HUES6 (cell line): ENCODE data around the gene SLC4A4.

ENCODE experiments used
- H3K27ac ChIP-seq: 2 replicates; pipeline ENCODE4 v1.7.0; 2013; ENCODE audit warnings: low read depth, mild to moderate bottlenecking, low read length, inconsistent platforms
- H3K27me3 ChIP-seq: 2 replicates; pipeline ENCODE4 v1.6.1; 2013; ENCODE audit warnings: low read length; ENCODE audit not compliant: control insufficient read depth, insufficient read depth
- H3K36me3 ChIP-seq: 2 replicates; pipeline ENCODE4 v1.6.1; 2013; ENCODE audit warnings: low read length; ENCODE audit not compliant: control insufficient read depth, insufficient read depth
- H3K4me1 ChIP-seq: 2 replicates; pipeline ENCODE4 v1.6.1; 2013; ENCODE audit warnings: low read length; ENCODE audit not compliant: control insufficient read depth, insufficient read depth
- H3K4me3 ChIP-seq: 2 replicates; pipeline ENCODE4 v1.5.1; 2013; ENCODE audit warnings: low read depth, low read length
- H3K9ac ChIP-seq: one replicate; pipeline ENCODE4 v1.6.1; 2013; ENCODE audit warnings: mild to moderate bottlenecking, low read length
- H3K9me3 ChIP-seq: 2 replicates; pipeline ENCODE4 v1.6.1; 2013; ENCODE audit warnings: low read depth, low read length; ENCODE audit not compliant: control insufficient read depth, insufficient read depth

SLC4A4 gene

GRCh38 chr4:71616168-71616811, 277.5 kb downstream of the SLC4A4 start:
- H3K9ac ChIP-seq, result no peak overlapping the region
- no peaks in the 10 kb centered on the region for H3K4me1 ChIP-seq
- no peaks in the 10 kb centered on the region for H3K36me3 ChIP-seq
- H3K27ac ChIP-seq, result no peak overlapping the region
- H3K27me3 ChIP-seq, result no peaks in the 10 kb centered on the region
- H3K9me3 ChIP-seq, result peaks cover 7% of the 10 kb centered on the region
- H3K4me3 ChIP-seq, result no peak overlapping the region
